ENCODE data around the gene KLF18.
"Not testable (repeated sequence)": the region's sequence is repeated elsewhere in the genome, so short reads cannot be mapped to it uniquely, and the experiment has no call there.

Gene KLF18

DNA sequence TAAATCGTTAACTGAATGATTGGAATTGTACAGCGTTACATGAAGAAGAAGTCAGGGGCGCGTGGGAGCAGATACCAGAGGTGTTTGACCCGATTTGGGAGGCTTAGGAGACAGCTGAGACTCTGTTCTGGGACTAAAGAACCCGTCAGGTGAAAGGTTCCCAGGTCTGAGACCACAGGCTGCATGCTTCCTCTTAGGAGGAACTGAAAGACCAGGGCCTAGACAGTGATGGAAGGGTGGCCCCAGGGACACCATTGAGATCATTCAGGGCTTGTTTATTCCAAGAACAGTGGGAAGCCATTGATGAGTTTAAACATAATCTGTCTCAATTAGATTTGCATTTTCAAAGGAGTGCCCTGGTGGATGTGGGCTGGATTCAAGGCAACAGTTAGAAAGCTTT, 21.9 kb downstream of the KLF18 start:
- DNase-seq (no peak), ATAC-seq (no peak)

GRCh38 chr1:44118682-44119081, 22.7 kb downstream of the KLF18 start, which contains the start of gene KLF17:
Gene KLF17 (plus strand): TSS chr1:44118821. CDS start chr1:44118908, 87 bp downstream.
- ATAC-seq = no peak

DNA sequence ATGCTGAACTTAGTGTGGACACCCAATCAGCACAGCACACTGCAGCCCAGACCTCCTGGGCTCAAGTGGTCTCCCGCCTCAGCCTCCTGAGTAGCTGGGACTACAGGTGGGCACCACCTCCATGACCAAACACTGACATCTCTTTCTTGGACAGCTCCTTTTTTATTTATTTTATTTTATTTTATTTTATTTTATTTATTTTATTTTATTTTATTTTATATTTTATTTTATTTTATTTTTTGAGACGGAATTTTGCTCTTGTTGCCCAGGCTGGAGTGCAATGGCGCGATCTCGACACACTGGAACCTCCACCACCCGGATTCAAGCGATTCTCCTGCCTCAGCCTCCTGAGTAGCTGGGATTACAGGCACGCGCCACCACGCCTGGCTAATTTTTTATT, 24.2 kb downstream of the KLF18 start:
- not testable (repeated sequence) for ATAC-seq, DNase-seq

More at GRCh38 chr1:44118682-44119081, 22.7 kb downstream of the KLF18 start, which contains the start of gene KLF17:
- DNase-seq = no peak

GRCh38 chr1:44114098-44114497, 27.3 kb downstream of the KLF18 start:
- no peak for ATAC-seq
- no peak for DNase-seq

DNA sequence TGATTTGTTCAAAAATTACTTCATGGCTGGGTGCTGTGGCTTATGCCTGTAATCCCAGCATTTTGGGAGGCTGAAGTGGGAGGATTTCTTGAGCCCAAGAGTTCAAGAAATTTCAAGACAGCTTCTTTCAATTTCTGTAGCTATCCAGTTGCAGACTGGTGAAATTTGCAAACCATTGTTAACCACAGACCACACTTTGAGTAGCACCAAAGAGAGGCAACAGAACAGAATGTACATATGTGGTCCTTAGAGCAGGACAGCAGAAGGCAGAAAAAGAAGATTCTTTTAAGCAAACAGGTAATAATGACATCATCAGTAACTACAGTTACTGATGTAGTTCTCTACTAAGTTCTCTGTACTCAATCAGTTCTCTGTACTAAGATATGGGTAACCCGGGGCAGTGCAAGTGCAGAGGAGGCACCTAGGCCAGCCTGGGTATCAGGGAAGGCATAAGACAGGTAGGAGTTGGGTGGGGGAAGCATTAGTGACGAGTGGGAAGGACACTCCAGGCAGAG, 28.3 kb downstream of the KLF18 start:
- ATAC-seq (no peak), DNase-seq (no peak)

- no peak for DNase-seq
- no peak for ATAC-seq
These were observed 28.9 kb downstream of the KLF18 start for GRCh38 chr1:44112486-44112885.

DNA sequence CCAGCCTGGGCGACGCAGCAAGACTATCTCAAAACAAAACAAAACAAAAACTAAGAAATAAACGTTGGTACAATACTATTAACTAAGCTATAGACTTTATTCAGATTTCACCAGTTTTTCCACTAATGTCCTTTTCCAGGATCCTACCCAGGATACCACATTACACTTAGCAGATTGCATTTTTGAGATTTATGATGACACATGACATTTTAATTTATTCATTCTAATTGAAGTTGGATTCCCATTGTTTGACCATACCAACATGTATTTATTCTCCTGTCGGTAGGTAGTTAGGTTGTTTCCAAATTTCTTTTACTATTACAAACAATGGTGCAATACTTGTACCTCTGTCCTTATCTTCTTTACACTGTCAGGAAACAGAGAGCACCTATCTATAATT, 29.6 kb downstream of the KLF18 start:
- no peak for ATAC-seq
- no peak for DNase-seq

- DNase-seq (no peak), ATAC-seq (no peak)
These were observed 30.5 kb downstream of the KLF18 start for GRCh38 chr1:44110916-44111315.

GRCh38 chr1:44108971-44109370, 32.5 kb downstream of the KLF18 start:
- no peak for ATAC-seq
- no peak for DNase-seq

DNA sequence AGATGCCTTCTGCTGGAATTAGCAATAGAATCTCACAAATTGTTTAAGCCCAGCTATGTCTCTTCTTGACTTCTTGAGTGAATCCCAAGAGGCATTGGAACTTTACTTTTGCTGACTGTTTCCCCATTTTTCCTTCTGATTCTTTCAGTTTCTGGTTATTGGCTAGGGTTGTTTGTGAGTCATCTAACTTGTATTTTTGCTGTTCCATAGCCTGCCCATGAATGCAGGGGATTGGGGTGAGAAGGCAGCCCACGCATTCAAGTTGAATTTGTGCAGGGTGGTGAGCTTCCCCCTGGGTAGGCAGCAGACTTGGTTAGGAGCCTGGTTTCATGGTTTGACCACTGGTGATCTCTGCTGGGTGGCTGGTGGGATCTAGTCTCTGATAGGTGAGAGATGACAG, 33.2 kb downstream of the KLF18 start:
- no peak for ATAC-seq
- DNase-seq = no peak

DNA sequence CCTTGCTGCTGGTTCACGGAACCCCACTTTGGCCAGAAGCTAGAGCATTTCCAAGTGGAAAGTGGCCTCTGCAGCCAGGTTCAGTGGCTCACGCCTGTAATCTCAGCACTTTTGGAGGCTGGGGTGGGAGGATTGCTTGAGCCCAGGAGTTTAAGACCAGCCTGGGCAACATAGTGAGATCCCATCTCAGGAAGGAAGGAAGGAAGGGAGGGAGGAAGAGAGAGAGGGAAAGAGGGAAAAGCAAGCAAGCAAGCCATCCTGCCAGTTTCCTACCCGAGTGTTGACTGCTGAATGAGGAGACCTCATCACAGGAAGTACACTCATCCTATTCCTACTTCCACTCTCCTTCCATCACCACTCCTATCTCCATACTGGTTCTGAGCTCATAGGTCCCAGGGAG, 35.6 kb downstream of the KLF18 start:
- ATAC-seq (no peak), DNase-seq (no peak)

GRCh38 chr1:44103270-44104131, 37.9 kb downstream of the KLF18 start:
- DNase-seq = no peak
- no peak for ATAC-seq

GRCh38 chr1:44101328-44101727, 40.1 kb downstream of the KLF18 start:
- DNase-seq = no peak
- no peak for ATAC-seq

DNA sequence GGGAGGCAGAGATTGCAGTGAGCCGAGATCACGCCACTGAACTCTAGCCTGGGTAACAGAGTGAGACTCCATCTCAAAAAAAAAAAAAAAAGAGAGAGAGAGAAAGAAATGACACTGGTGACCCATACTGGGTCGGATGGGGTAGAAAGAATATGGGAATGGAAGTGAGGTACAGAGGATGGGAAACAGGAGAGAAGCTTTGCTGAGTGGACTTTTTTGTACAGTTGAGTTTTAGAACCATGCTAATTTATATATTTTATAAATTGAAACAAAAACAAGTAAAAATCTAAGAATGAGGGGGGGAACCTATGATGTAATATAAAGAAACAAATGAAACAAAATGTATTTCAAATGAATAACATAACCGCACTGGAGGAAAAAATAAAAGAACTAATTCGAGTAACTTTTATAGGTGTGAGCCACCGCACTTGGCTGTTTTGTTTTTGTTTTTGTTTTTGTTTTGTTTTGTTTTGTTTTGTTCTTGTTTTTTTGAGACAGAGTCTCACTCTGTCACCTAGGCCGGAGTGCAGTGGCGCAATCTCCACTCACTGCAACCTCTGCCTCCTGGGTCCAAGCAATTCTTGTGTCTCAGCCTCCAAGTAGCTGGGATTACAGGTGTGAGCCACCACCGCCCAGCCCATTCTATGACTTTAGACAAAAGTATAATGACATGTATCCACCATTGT, 41.1 kb downstream of the KLF18 start:
- ATAC-seq (no peak), DNase-seq (no peak)

- ATAC-seq (no peak), DNase-seq (no peak)
These were observed 47.4 kb downstream of the KLF18 start for GRCh38 chr1:44094047-44094446.

DNA sequence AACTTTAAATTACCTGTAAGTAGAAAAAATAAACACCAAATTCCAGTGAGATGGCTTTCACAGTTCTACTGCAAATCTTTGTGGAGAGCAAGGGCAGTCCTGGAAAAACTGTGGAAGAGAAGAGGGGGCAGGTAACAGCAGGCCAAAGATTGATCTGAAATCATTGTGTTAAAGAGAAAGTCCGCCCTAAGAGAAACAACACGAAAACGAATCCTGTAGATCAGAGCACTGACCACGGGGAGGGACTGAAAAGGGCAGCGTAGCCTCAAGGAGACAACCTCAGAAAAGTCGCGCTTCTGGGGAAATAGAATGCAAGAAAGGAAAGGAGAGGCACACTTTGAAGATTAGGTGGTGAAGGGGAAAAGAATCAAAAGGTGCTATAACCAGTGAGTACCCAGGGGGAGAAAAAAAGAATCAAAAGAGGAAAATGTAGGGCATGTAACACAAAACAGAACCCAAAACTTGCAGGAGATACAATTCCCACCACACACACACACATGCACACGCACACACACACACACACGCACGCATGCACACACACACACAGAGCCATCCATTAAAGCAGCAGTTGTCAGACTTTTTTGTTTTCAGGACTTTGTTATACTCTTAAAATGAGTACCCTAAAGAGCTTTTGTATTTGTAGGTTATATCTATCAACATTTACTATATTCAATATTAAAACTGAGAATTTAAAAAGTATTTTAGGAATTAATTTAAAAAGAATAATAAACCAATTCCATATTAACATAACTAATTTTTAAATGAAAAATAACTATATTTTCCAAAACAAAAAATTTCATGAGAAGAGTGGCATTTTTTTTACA, 50.8 kb downstream of the KLF18 start:
- DNase-seq = no peak

GRCh38 chr1:44089371-44090048, 51.9 kb downstream of the KLF18 start:
- ATAC-seq = no peak
- DNase-seq = no peak

More for the DNA sequence above, 50.8 kb downstream of the KLF18 start:
- ATAC-seq = no peak

Data from stimulated activated naive CD8-positive, alpha-beta T cell treated with anti-CD3 and anti-CD28 coated beads, Interleukin-15, Interleukin-2, amounts not matched to agents 100 U/mL and 50 U/mL, for 24 hours (primary cell).